Ascending aorta (tissue), 2 donors: Measurements from ENCODE around the gene GLIS2. TPM values are rescaled to one million over a fixed set of nuclear protein-coding genes. Genes with fewer than 3 reads are reported as not detected.

Experiments
- DNase-seq, 2 donors: peaks; one replicate each; pipeline ENCODE4 v3.0.0-alpha.2; 2019; ENCODE audit warnings: low spot score in 2 of 2
- H3K27ac ChIP-seq, 2 donors: fragments of 200-600 bp; sonication (generic); one replicate each; pipeline ENCODE4 v1.5.1; 2016 to 2017; ENCODE audit warnings: mild to moderate bottlenecking in 1 of 2
- H3K27me3 ChIP-seq: fragments of 200-600 bp; sonication (generic); one replicate; pipeline ENCODE4 v1.5.1; 2017
- H3K36me3 ChIP-seq, 2 donors: fragments of 200-600 bp; sonication (generic); one replicate each; pipeline ENCODE4 v1.5.1; 2016
- H3K4me1 ChIP-seq, 2 donors: fragments of 200-600 bp; sonication (generic); one replicate each; pipeline ENCODE4 v1.5.1; 2016 to 2017; ENCODE audit warnings: mild to moderate bottlenecking in 1 of 2
- H3K4me3 ChIP-seq, 2 donors: fragments of 200-600 bp; sonication (generic); one replicate each; pipeline ENCODE4 v1.5.1; 2016 to 2017; ENCODE audit warnings: mild to moderate bottlenecking in 1 of 2
- H3K9me3 ChIP-seq, 2 donors: fragments of 200-600 bp; sonication (generic); one replicate each; pipeline ENCODE4 v1.5.1; 2016
- intact Hi-C: fragments of 100-400 bp; cut with DNase I; formaldehyde crosslinking; loops from one replicate; pipeline ENCODE4 v1.15.1; 2023
- total RNA-seq: library from RNA; depleted of rRNA; stranded (reverse); fragments of >200 nt; gene quantifications from one replicate; pipeline ENCODE4 v1.1.0, GENCODE V29; 2016
- TF ChIP-seq, protein P1 (sequence below), 3 experiments: fragments of 200-600 bp in 2 of 3; fragments of 450-650 bp in 1 of 3; sonication (generic) in 2 of 3; IDR thresholded peaks; one replicate each; pipeline ENCODE4 v1.5.1; 2016 to 2019; ENCODE audit warnings: antibody characterized with exemption in 3 of 3, mild to moderate bottlenecking in 1 of 3, moderate library complexity in 1 of 3

GLIS2 gene
- total RNA-seq, 1 donor from 2014 or later, result 16.8 TPM

- intact Hi-C loops, result no loop called here
- peak in 1 of 2 donors; percentile 70 for DNase-seq
- Histone ChIP-seq H3K27ac (peak overlapping the region; percentile 94 to 99), H3K27me3 (no peaks in the 10 kb centered on the region), H3K9me3 (no peaks in the 10 kb centered on the region), H3K36me3 (peaks cover 35 to 37% of the 10 kb centered on the region in 2 donors), H3K4me3 (no peak overlapping the region), H3K4me1 (peaks cover 68 to 91% of the 10 kb centered on the region in 2 donors)
- TF ChIP-seq, protein P1, sequence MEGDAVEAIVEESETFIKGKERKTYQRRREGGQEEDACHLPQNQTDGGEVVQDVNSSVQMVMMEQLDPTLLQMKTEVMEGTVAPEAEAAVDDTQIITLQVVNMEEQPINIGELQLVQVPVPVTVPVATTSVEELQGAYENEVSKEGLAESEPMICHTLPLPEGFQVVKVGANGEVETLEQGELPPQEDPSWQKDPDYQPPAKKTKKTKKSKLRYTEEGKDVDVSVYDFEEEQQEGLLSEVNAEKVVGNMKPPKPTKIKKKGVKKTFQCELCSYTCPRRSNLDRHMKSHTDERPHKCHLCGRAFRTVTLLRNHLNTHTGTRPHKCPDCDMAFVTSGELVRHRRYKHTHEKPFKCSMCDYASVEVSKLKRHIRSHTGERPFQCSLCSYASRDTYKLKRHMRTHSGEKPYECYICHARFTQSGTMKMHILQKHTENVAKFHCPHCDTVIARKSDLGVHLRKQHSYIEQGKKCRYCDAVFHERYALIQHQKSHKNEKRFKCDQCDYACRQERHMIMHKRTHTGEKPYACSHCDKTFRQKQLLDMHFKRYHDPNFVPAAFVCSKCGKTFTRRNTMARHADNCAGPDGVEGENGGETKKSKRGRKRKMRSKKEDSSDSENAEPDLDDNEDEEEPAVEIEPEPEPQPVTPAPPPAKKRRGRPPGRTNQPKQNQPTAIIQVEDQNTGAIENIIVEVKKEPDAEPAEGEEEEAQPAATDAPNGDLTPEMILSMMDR (IDR thresholded peaks at IDR 0.05), result no peak
Observed at GRCh38 chr16:4384509-4384942, 68.7 kb downstream of the GLIS2 start.

DNA sequence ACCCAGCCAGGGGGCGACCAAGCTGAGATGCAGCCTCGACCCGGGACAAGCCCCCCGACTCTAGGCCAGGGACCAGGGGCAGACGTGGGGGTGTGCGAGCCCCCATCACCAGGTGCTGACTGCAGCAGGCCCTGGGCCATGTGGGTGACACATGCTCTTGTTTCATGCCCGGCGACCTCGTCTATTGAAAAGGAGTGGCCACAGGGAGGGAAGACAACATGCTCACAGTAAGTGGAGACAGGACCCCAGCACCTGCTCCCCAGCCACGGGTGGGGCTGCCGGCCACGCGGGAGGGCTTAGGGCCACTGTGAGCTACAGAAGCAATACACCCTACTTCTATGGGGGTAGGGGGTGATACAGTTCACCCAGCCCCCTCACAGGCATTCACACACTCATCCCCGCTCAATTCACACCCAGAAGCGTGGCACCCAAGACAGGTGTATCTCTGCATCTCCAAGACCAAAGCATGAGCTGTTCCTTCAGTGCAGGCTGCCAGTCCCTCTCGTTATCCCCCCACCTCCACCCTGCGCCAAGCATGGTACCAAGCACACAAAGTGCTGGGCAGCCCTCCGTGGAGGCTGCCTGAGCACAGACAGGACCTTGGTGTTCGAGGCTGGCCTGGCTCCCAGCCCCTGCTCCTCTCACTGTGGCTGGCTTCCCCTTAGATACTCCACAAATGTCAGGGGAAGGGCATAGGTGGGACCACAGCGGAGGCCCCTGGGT lies 69.4 kb downstream of the GLIS2 start:
- Histone ChIP-seq H3K4me1 (peaks cover 64 to 89% of the 10 kb centered on the region in 2 donors), H3K27me3 (no peaks in the 10 kb centered on the region), H3K36me3 (peaks cover 35 to 37% of the 10 kb centered on the region in 2 donors), H3K27ac (peak overlapping the region; percentile 94 to 99), H3K9me3 (no peaks in the 10 kb centered on the region), H3K4me3 (no peak overlapping the region)
- TF ChIP-seq, protein P1 (IDR thresholded peaks at IDR 0.05), result no peak
- intact Hi-C loops, result loop anchor here (5.0 kb wide), 1 partner anchor 33 kb away; the partner anchor contains the start of gene PAM16
- peak in 1 of 2 donors; percentile 69 for DNase-seq

DNA sequence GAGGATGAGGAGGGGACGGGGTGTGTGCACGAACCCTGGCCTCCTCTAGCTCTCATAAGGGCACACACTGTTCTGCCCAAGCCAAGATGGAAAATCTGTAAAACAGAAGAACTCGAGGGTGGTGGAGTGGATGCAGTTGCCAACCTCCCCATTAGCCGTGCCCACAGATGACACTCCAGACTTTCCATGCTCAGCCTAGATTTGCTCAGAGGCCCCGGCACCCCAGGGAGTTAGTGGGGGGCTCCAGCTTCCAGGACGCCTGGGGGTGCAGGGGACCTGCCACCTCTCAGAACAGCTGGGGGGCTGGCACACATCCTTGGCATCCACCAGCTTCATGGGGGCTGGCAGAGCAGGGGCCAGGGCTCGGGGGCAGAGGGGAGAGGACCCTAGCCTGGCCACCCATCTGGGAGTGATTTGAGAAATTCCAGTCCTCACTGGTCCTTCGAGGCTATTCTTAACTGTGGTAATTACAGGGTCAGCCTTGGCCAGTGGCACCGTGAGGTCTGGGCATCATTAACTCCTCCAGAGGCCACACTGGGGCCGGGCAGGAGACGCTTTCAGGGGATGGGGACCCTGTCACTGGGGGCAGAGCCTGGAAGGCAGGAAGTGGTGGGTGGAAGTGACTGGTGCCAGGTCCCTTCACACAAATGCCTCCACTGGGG lies 70.1 kb downstream of the GLIS2 start:
- Histone ChIP-seq H3K27ac (peak overlapping the region; percentile 94 to 99), H3K9me3 (no peaks in the 10 kb centered on the region), H3K4me3 (no peak overlapping the region), H3K27me3 (no peaks in the 10 kb centered on the region), H3K4me1 (peaks cover 57 to 82% of the 10 kb centered on the region in 2 donors), H3K36me3 (peaks cover 32 to 36% of the 10 kb centered on the region in 2 donors)
- peak in 1 of 2 donors; percentile 74 for DNase-seq
- intact Hi-C loops, result loop anchor here (1.0 to 5.0 kb wide), 2 partner anchors 10 to 34 kb away; partner anchors contain the start of gene PAM16
- TF ChIP-seq, protein P1 (IDR thresholded peaks at IDR 0.05), result no peak

GRCh38 chr16:4386451-4386805 lies 70.6 kb downstream of the GLIS2 start:
- Histone ChIP-seq H3K27ac (peak overlapping the region; percentile 94 to 99), H3K4me3 (no peak overlapping the region), H3K9me3 (no peaks in the 10 kb centered on the region), H3K36me3 (peaks cover 27 to 31% of the 10 kb centered on the region in 2 donors), H3K4me1 (peaks cover 52 to 77% of the 10 kb centered on the region in 2 donors), H3K27me3 (no peaks in the 10 kb centered on the region)
- intact Hi-C loops, result loop anchor here (1.0 to 5.0 kb wide), 2 partner anchors 10 to 34 kb away; partner anchors contain the start of gene PAM16
- DNase-seq, result peak in 1 of 2 donors; percentile 82
- TF ChIP-seq, protein P1 (IDR thresholded peaks at IDR 0.05), result no peak

DNA sequence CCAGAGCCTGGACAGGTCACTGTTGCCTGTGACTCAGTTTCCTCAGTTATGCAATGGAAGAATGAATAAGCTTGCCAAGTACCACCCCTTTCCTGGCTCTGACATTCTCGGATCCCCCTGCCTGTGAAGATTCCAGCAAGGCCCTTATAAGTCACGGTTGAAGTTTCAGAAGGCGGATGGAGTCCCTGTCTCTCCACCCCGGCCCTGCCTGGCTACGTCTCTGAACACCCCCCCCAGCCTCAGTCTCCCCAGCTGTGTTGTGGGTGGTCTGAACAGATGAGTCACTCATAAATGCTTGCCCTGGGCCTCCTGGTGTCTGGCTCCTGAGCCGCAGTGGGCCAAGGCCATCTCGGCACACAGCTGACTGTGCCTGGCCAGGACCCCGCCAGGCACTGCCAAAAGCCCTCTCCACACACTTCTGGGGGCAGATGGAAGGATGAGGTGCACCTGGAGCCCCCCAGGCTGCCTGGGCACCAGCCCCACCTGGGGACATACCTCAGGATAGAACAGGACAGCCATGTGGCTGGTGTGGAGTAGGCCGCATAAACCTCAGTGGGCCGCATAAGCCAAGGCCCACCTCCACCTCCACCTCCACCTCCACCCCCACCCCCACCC lies 71.2 kb downstream of the GLIS2 start:
- Histone ChIP-seq H3K4me1 (peaks cover 51 to 77% of the 10 kb centered on the region in 2 donors), H3K27ac (peak overlapping the region; percentile 94 to 99), H3K27me3 (no peaks in the 10 kb centered on the region), H3K4me3 (no peak overlapping the region), H3K36me3 (peaks cover 20 to 24% of the 10 kb centered on the region in 2 donors), H3K9me3 (no peaks in the 10 kb centered on the region)
- TF ChIP-seq, protein P1 (IDR thresholded peaks at IDR 0.05), result no peak
- DNase-seq, result peak in 1 of 2 donors; percentile 66
- intact Hi-C loops, result loop anchor here (1.0 to 5.0 kb wide), 2 partner anchors 11 to 35 kb away; partner anchors contain the start of gene PAM16
